DMS114 treated with DMSO at 0.1 percent for 48 hours (cell line): ENCODE measurements around the gene RCL1.
A peak's percentile ranks its signal among the peaks of the same experiment; 100 is the strongest.
"Not testable (repeated sequence)": the region's sequence is repeated elsewhere in the genome, so short reads cannot be mapped to it uniquely, and the experiment has no call there.

Experiments
- DNase-seq: peaks from one replicate; lab custom pipeline; 2025; ENCODE audit not compliant: unreplicated experiment; lab: John Stamatoyannopoulos, UW

Gene RCL1

DNA sequence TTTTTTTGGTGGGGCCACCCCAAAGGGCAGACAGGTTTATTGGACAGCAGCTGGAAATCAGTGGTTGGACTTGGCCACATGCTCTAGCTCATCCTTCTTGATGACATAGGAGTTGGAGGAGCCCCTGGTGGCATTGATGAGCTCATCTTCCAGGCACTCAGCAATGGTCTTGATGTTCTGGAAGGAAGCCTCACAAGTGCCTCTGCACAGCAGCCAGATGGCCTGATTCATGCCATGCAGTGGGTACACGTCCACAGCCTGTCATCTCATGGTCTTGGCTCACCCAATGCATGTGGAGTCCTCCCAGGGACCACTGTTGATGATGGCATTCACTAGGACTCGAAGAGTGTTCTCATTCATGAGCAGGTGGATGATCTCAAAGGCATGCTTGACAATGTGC, 11.3 kb upstream of the RCL1 start:
- no peak for DNase-seq

DNA sequence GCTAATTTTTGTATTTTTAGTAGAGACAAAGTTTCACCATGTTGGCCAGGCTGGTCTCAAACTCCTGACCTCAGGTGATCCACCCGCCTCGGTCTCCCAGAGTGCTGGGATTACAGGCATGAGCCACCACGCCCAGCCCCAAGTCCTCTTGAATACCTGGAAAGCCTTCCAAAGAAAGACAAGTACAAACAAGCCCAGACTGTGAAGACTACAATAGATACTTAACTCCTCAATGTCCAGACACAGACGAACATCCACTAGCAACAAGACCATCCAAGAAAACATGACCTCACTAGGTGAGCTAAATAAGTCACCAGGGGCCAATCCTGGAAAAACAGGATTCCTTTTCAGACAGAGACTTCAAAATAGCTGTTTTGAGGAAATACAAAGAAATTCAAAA, 9.6 kb upstream of the RCL1 start:
- not testable (repeated sequence) for DNase-seq

DNA sequence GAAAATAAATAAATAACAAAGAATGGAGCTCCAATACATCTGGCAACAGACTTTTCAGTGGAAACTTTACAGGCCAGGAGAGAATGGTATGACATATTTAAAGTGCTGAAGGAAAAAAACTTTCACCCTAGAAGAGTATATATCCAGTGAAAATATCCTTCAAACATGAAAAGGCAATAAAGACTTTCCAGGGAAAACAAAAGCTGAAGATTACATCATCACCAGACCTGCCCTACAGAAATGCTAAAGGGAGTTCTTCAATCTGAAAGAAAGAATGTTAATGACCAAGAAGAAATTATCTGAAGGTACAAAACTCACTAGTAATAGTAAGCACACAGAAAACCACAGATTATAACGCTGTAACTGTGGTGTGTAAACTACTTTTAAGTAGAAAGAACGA, 8.3 kb upstream of the RCL1 start:
- DNase-seq: no peak

DNA sequence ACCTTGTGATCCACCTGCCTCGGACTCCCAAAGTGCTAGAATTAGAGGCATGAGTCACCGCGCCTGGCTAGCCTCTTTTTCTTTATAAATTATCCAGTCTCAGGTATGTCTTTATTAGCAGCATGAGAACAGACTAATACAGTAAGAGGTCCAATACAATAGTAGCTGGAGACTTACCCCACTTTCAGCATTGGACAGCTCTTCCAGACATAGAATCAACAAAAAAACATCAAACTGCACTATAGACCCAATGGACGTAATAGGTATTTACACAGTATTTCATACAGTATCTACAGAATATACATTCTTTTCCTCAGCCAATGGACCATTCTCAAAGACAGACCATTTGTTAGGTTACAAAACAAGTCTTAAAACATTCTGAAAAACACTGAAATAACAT, 6.1 kb upstream of the RCL1 start:
- no peak for DNase-seq

DNA sequence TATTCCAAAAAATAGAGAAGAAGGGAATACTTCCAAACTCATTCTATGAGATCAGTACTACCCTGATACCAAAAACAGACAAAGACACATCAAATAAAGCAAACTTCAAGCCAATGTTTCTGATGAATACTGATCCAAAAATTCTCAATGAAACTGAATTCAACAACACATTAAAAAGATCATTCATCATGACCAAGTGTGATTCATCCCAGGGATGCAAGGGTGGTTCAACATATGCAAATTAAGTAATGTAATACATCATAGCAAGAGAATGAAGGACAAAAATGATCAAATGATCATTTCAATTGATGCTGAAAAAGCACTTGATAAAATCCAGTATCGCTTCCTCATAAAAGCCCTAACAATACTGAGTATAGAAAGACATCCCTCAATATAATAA, 4.9 kb upstream of the RCL1 start:
- no peak for DNase-seq

DNA sequence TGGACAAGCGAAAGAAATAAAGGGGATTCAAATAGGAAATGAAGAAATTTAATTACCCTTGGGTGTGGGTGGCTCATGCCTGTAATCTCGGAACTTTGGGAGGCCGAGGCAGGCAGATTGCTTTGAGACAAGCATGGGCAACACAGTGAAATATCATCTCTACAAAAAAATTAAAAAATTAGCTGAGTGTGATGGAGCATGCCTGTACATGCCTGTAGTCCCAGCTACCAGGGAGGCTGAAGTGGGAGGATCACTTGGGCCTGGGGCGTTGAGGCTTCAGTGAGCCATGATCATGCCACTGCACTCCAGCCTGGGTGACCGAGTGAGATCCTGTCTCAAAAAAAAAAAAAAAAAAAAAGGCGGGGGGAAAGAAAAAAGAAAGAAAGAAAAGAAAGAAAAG, 4.0 kb upstream of the RCL1 start:
- DNase-seq: no peak

DNA sequence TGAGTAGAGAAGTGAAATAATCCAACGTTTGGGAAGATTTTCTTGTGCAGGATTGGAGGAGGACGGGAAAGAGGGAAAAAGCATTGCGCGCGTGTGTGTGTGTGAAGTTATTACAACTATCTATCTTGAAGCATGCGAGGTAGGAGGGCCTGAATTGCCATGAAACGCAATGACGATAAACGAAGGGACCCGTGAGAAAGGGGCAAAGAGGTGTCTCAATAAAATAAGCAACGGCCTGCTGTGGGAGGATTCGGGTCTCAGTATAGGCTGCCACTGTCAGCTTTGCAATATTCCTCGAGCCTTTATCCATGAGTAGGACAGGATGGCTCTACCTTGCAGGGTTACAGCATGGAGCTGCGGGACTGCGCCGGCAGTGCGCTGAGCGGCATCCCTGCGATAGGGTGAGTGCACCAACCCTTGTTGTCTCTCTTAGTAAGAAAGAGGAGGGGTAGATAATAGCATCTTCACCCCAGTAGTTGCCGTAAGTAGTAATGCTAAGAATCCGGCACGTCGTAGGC, 631 bp upstream of the RCL1 start:
- DNase-seq: no peak

DNA sequence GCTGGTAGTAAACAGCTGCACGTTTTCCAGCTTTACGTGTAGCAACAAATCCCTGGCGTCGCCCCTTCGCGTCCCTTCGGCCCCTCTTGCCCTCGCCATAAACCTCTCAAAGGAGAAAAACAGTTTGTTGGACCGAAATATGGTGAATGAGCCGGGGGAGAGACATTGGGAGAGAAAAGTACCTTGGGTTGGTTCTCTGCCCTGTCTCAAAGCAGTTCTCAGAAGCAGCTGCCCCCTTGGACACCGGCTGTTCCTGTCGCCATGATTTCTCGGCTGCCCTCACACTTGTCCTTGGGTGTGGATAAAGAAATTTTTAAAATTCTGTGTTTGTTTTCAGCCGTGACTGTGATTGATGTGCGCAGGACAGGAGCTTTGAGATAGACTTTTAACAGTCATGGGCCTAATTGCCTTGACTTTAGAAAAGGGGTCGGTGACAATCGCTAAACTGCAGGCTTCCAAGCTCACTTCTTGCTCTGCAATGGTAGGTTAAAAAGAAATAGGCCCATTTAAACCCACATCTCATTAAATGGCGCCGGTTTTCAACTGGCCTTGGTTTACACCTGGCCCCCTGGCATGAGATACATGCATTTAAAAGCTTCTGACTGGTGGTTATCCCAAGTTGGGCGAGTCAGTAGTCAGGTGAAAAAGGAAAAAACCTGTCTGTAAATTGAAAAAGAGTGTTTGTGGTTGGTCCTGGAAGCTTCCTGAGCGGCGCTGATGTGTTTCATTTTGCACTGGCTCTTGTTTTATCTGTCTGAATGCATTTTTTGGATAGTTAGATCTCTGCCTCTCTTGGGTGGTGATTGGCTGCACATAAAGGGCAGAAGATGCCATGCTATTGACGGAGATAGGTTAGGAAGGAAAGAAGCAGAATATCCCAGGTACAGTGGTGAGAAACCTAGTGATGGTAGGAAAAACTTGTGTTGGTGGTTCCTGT, 983 bp downstream of the RCL1 start:
- no peak for DNase-seq

DNA sequence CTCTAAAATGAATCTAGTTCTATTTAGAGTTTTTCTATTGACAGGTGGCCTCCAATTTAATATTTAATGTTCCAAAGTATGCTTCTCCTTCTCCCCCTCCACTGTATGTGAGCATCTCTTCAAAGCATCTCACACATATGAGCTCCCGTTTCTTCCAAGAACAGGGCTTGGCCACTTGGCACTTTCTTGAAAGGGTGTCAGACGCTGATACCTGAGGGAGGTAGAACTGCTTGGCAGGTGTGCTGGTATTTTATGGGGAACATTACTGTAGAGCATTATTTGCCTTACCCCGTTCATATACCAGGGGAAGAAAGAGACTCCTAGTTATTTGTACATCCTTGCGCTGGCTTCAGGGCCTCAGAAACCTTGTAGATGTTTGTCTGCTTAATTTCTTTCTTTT, 1.9 kb downstream of the RCL1 start:
- no peak for DNase-seq

DNA sequence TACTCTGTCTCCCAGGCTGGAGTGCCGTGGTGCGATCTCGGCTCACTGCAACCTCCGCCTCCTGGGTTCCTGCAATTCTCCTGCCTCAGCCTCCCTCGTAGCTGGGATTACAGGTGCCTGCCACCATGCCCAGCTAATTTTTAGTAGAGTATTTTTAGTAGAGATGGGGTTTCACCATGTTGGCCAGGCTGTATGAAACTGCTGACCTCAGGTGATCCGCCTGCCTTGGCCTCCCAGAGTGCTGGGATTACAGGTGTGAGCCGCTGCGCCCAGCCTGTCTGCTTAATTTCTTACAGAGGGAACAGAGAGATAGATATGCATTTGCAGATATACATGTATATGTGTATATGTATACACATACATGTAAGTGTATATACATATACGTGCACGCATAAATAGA, 2.4 kb downstream of the RCL1 start:
- DNase-seq: not testable (repeated sequence)

DNA sequence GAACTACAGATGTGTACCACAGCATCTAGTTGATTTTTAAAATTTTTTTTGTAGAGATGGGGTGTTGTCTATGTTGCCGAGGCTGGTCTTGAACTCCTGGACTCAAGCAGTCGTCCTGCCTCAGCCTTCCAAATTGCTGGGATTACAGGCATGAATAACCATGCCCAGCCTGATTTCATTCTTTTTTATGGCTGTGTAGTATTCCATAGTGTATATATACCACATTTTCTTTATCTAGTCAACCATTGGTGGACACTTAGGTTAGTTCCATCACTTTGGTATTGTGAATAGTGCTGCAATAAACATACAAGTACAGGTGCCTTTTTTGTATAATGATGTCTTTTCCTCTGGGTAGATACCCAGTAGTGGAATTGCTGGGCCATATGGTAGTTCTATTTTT, 3.8 kb downstream of the RCL1 start:
- DNase-seq: no peak

DNA sequence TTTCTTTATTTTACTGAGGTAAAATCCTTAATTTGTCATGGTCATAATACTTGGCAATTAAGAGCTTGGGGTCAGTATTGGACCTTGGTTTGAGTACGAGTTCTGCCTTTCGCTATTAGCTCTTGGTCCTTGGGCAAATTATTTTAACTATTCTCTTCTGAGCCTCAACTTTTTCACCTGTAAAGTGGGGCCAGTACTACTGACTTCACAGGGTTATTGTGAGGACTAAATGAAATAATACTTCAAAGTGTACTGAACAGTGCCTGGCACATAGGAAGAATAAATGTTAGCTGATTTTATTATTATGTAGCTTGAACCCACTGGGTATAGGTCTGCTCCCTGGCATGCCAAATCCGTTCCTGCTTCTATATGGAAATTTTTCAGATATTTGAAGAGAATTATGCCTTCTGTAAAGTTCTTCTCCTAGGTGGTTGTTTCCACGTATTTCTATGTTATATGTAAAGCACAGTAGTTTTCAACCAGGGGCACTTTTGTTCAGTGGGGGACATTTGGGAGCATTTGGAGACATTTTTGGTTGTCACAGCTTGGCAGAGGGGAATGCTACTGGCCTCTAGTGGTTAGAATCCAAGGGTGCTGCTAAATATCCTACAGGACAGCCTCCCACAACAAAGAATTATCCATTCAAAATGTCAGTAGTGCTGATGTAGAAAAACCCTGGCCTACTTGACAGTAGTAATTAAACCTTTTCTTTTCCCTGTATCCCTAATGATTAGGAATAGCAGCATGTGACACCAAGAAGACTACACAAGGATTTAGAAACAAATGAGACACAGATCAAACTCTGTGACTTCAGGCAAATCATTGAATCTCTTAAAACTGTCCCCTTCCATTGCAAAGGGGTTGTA, 4.5 kb downstream of the RCL1 start:
- peak; percentile 4 for DNase-seq

DNA sequence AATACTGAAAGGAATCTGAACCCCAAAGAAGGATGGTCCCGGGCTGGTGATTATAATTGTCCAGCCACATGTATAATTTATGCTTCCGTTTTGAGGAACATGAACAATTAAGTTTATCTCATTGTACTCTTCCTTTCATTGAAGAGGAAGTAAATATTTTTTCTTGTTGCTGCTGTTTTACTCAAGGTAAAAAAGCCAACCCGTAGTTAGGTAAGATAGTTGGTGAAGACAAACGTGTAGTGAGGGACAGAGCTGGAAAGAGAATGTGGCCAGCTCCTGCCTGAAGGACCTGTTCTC, 5.1 kb downstream of the RCL1 start:
- no peak for DNase-seq

DNA sequence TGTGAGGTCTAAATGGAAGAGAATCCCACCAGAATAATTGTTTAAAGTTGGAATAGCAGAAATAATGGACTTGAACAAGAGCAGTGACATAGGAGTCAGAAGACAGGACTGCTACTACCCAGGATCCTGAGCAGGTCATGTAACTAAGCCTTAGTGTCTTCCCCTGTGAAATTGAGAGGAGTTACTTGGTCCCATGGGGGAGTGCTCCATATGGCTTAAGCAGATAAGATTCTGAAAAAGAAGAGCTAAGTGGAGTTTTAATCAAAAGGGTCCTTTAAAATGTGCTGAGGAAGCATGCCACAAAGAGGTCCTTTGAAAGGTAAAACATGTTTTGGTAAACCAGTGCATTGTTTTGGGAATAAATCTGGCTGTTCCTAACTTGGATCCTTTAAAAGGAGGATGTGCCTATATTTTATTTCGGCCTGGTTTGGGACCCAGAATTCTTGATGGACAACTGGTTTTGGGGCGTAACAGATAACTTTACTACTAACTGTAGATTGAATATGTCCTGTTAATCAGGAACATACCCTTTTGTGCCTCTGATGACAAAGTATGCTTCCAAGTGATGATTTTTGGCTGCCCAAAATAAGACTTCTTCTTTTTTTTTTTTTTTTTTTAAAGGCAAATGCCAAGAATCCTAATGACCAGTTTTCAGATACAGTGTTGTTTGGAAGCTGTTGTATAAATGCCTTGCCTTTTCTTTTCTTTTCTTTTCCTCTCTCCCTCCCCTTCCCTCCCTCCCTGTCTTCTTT, 5.7 kb downstream of the RCL1 start:
- no peak for DNase-seq

DNA sequence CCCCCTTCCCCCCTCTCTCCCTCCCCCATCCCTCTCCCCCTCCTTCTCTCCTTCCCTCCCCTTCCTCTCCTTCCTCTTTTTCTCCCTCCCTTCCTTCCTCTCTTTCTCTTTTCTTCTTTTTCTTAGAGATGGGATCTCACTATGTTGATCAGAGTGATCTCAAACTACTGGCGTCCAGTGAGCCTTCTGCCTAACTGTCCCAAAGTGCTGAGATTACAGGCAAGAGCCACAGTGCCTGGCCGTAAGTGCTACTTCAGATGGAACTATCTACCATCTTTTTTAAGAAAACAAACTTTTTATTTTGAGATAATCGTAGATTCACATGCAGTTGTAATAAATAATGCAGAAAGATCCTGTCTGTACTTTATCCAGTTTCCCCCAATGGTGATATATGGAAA, 6.3 kb downstream of the RCL1 start:
- DNase-seq: no peak

DNA sequence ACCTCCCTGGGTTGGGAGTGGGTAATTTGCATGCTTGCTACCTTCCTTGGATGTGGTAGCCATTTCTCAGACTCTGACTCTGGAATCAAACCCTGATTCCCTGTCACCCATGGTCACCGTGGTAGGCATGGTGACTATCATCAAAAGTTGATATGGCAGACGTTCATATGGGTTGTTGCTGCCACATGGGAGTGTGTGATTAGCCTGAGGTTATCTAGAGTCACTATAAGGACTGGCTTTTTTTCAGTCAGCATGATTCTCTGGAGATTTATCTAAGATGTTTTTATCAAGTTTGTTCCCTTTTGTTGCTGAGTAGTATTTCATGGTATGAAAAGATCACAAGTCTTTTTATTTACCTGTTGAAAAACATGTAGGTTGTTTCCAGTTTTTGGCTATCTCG, 7.0 kb downstream of the RCL1 start:
- no peak for DNase-seq

DNA sequence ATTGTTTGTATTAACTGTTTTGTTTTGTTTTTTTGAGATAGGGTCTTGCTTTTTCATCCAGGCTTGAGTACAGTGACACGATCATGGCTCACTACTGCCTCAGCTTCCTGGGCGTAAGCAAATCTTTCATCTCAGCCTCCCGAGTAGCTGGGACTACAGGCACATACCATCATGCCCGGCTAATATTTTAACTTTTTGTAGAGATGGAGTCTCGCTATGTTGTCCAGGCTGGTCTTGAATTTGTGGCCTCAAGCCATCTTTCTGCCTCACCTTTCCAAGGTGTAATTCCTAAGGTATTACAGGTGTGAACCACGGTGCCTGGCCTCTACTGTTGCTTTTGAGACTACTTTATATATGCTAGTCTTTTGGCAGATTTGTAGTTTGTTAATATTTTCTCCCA, 8.4 kb downstream of the RCL1 start:
- DNase-seq: no peak

DNA sequence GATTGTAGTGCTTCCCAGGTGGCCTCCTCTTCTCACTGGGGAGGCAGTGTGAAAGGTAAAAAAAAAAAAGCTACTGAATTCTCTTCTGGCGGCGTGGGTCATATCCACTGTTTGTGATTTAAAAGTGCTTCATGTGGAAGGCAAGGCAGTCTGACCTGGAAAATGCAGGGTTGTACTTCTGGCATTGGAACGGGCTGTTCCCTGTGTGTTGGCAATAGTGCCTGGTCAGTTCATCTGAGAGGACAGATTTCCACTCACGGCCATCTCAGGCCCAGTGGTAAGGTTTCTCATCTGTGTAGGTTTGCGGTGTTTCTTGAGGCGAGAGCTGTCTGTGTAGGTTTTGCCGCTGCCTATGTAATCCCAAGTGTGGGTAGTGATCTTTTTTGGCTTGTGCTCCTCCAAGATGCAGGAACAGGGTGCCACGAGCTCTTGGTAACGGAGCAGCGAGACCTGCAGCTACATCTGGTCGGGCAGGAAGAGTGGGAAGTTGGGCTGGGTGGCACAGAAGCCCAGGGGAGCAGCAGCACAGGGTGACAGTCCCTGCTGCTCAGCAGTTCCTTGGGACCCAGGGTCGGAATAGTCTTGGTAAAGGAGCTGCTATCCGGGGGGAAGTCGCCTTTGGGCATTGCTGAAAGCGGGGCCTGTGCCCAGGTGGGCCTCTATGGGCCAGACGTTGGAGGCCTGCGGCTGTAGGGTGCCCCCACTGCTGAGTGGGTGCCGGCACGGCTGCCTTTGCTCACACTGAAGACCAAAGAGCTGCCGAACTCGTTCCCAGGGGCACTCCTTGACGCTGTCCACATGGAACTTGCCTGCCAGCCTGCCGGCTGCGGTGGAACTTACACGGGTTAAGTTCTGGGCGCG, 11.2 kb downstream of the RCL1 start:
- DNase-seq: no peak

DNA sequence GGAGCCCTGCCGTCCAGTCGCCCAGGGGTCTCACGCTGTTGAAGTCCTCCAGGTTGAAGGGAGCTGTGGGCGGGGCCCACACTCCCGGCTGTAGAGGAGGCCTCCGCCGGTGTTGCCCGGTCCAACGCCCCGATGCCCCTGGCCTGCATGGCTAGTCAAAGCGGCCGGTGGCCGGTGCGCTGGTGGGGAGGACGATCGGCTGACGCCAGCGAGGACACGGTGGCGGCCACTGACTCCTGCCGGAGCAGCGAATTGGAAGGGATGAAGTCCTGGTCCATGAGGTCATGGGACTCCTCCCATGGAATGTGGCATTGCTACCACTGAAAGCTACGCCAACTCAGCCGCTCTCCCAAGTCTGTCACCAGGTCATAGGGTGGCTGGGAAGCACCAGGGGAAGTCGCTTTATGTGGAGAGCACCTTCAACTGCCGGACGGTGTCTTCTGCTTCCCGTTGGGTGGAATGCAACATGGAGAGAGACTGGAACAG, 11.8 kb downstream of the RCL1 start:
- DNase-seq: no peak

DNA sequence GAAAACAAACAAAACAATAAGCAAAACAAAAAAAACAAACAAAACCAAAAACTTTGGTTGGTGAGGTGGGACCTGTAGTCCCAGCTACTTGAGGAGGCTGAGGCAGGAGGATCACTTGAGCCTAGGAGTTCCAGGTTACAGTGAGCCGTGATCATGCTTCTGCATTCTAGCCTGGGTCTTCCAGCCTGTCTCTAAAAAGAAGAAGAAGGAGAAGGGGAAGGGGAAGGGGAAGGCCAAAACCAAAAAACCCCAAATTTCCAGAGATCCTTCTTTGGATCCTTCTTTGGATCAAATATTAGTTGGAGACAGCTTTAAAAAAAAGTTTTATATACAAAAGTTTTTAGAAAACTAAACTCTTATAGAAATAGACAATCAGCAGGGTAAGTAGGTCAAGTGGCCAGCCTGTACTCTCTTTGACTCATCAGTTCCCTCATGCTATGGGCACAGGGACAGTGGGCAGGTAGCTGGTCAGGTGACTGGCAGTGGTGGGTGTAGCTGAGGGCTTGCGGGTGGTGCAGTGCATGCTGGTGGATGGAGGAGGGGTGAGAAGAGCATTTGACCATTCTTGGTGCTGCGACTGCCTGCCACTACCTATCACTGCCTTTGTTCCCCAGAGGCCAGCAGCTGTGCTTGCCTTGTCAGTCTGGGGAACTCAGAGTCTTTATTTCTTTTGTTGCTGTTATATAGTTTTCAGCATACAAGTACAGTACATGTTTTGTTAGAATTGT, 12.6 kb downstream of the RCL1 start:
- no peak for DNase-seq
